SU-DHL-6 (cell line): ENCODE results near the gene SYTL2.

ENCODE experiments used
- EZH2phosphoT487 ChIP-seq: fragments of 200-600 bp; sonication (generic), shearing (Covaris generic); conservative IDR thresholded peaks from 2 replicates; pipeline ENCODE4 v1.6.1; 2018; ENCODE audit warnings: mild to moderate bottlenecking, antibody characterized with exemption, low read length, moderate library complexity, mixed read lengths
- TF ChIP-seq, protein P1 (sequence below): fragments of 200-600 bp; sonication (generic); IDR thresholded peaks from one replicate; pipeline ENCODE4 v1.5.1; 2017; ENCODE audit warnings: antibody characterized with exemption, mild to moderate bottlenecking, low read length, moderate library complexity; ENCODE audit not compliant: insufficient read depth, poor library complexity, severe bottlenecking

- TF ChIP-seq EZH2phosphoT487, result no peak
- TF ChIP-seq, protein P1, sequence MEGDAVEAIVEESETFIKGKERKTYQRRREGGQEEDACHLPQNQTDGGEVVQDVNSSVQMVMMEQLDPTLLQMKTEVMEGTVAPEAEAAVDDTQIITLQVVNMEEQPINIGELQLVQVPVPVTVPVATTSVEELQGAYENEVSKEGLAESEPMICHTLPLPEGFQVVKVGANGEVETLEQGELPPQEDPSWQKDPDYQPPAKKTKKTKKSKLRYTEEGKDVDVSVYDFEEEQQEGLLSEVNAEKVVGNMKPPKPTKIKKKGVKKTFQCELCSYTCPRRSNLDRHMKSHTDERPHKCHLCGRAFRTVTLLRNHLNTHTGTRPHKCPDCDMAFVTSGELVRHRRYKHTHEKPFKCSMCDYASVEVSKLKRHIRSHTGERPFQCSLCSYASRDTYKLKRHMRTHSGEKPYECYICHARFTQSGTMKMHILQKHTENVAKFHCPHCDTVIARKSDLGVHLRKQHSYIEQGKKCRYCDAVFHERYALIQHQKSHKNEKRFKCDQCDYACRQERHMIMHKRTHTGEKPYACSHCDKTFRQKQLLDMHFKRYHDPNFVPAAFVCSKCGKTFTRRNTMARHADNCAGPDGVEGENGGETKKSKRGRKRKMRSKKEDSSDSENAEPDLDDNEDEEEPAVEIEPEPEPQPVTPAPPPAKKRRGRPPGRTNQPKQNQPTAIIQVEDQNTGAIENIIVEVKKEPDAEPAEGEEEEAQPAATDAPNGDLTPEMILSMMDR, result no peak
These were observed 58.6 kb downstream of the SYTL2 start for GRCh38 chr11:85752201-85752889.
